GM19240 (cell line): ENCODE results near the gene TEX35.

Experiments
- DNase-seq: peaks from one replicate; pipeline ENCODE4 v3.0.0; 2011; ENCODE audit warnings: low spot score; ENCODE audit not compliant: insufficient read length

Gene TEX35

GRCh38 chr1:178512566-178513277 is at the start of gene TEX35:
TEX35 (plus strand) TSS chr1:178513109; CDS start chr1:178513189, 80 bp downstream.
- no peak for DNase-seq

GRCh38 chr1:178464141-178464540 is 48.8 kb upstream of the TEX35 start:
- no peak for DNase-seq

GRCh38 chr1:178464566-178464965 is 48.3 kb upstream of the TEX35 start:
- DNase-seq: no peak

GRCh38 chr1:178465011-178465410 is 47.9 kb upstream of the TEX35 start:
- no peak for DNase-seq

- no peak for DNase-seq
Observed at GRCh38 chr1:178467837-178468236, 45.1 kb upstream of the TEX35 start.

- no peak for DNase-seq
Observed at GRCh38 chr1:178470411-178470960, 42.4 kb upstream of the TEX35 start.

GRCh38 chr1:178472531-178472930 is 40.4 kb upstream of the TEX35 start:
- DNase-seq: no peak

GRCh38 chr1:178477373-178477772 is 35.5 kb upstream of the TEX35 start:
- no peak for DNase-seq

- no peak for DNase-seq
Observed at GRCh38 chr1:178477841-178478240, 35.1 kb upstream of the TEX35 start.

GRCh38 chr1:178483251-178483957 is 29.5 kb upstream of the TEX35 start:
- DNase-seq: no peak

- no peak for DNase-seq
Observed at GRCh38 chr1:178484698-178485225, 28.1 kb upstream of the TEX35 start.

- no peak for DNase-seq
Observed at GRCh38 chr1:178485541-178485981, 27.3 kb upstream of the TEX35 start.

- DNase-seq: no peak
Observed at GRCh38 chr1:178486100-178487069, 26.5 kb upstream of the TEX35 start.

- DNase-seq: no peak
Observed at GRCh38 chr1:178487070-178487615, 25.8 kb upstream of the TEX35 start.

- DNase-seq: no peak
Observed at GRCh38 chr1:178488393-178488792, 24.5 kb upstream of the TEX35 start.

GRCh38 chr1:178489399-178489798 is 23.5 kb upstream of the TEX35 start:
- no peak for DNase-seq

- no peak for DNase-seq
Observed at GRCh38 chr1:178490136-178490535, 22.8 kb upstream of the TEX35 start.

GRCh38 chr1:178490967-178491366 is 21.9 kb upstream of the TEX35 start:
- no peak for DNase-seq

- DNase-seq: no peak
Observed at GRCh38 chr1:178491721-178492120, 21.2 kb upstream of the TEX35 start.

GRCh38 chr1:178492341-178492740 is 20.6 kb upstream of the TEX35 start:
- no peak for DNase-seq

GRCh38 chr1:178493301-178493741 is 19.6 kb upstream of the TEX35 start:
- DNase-seq: no peak
